NB4 (cell line): Measurements from ENCODE around the gene HERC4.
A peak's percentile ranks its signal among the peaks of the same experiment; 100 is the strongest.
"Not testable (repeated sequence)": the region's sequence is repeated elsewhere in the genome, so short reads cannot be mapped to it uniquely, and the experiment has no call there.

Experiments
- DNase-seq: peaks from one replicate; pipeline ENCODE4 v3.0.0; 2010; ENCODE audit warnings: low read depth
- H3K4me3 ChIP-seq: one replicate; pipeline ENCODE4 v1.5.1; 2011; ENCODE audit warnings: mild to moderate bottlenecking, low read depth, low read length, moderate library complexity
- CTCF ChIP-seq: IDR thresholded peaks from one replicate; pipeline ENCODE4 v1.5.1; 2012; ENCODE audit warnings: low read depth, low read length
- MAX ChIP-seq: IDR thresholded peaks from 2 replicates; pipeline ENCODE4 v1.6.1; 2011; ENCODE audit warnings: low read depth, low read length
- MYC ChIP-seq: IDR thresholded peaks from 2 replicates; pipeline ENCODE4 v1.6.1; 2011; ENCODE audit warnings: low read depth, low read length
- POLR2A ChIP-seq: IDR thresholded peaks from 2 replicates; pipeline ENCODE4 v1.6.1; 2011; ENCODE audit warnings: mild to moderate bottlenecking; ENCODE audit not compliant: insufficient read length; ENCODE audit errors: extremely low read depth

The HERC4 gene

GRCh38 chr10:68082872-68083271, 7.8 kb upstream of the HERC4 start:
- no peak for DNase-seq
- H3K4me3 ChIP-seq, result no peak overlapping the region
- 0 out of 2 replicates have a peak, but pooled peaks have one; percentile 43 for TF ChIP-seq MAX
- no peak for TF ChIP-seq MYC
- no peak for TF ChIP-seq POLR2A
- TF ChIP-seq CTCF, result no peak

- DNase-seq, result no peak
- H3K4me3 ChIP-seq, result no peak overlapping the region
- TF ChIP-seq MYC (no peak), POLR2A (no peak), CTCF (no peak), MAX (no peak)
These were observed 6.8 kb upstream of the HERC4 start for GRCh38 chr10:68081916-68082315.

DNA sequence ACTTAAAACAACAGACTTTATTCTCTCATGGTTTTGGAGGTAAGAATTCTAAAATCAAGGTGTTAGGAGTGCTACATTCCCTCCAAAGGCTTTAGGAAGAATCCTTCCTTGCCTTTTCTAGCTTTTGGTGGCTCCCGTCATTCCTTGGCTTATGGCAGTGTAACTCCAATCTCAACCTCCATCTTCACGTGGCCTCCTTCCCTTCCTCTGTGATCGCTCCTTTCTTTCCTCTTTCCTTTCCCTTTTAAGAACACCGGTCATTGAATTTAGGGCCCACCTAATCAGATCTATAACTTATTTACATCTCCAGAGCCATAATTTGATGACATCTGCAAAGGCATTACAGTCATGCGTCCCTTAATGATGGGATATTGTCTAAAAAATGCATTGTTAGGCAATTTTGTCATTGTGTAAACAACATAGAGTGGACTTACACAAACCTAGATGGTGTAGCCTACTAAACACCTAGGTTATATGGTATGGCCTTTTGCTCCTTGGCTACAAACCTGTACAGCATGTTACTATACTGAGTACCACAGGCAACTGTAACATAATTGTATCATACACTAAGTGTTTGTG, 5.9 kb upstream of the HERC4 start:
- no peak for DNase-seq
- TF ChIP-seq MAX, result no peak
- no peak overlapping the region for H3K4me3 ChIP-seq

DNA sequence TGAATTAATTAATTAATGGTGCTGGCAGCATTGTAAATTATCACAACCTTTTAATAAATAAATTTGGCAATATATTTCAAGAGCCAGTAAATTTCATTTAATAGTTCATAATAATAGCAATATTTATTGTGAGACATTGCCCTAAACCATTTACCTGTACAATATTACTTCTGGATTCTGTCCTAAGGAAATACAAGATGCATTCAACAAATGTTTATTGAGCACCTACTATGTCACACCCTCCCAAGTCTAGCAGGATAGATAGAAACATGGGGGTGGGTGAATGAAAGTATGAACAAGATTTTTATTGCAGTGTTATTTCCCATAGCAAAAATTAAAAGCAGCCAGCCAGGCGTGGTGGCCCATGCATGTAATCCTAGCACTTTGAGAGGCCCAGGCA, 4.4 kb upstream of the HERC4 start:
- TF ChIP-seq POLR2A (no peak), CTCF (no peak), MAX (no peak), MYC (no peak)
- no peak overlapping the region for H3K4me3 ChIP-seq
- no peak for DNase-seq

DNA sequence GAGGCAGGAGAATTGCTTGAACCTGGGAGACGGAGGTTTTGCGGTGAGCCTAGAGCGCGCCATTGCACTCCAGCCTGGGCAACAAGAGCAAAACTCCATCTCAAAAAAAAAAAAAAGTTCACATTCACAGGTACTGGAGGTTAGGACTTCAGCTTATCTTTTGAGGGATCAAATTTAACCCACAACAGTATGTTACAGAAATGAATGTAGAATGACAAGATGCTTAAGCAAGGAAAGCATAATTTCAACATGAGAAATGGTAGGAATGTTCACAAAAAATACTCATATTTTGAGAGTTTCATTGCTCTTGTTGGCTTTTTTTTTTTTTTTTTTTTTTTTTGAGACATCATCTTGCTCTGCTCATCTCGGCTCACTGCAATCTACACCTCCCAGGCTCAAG, 1.9 kb upstream of the HERC4 start:
- DNase-seq, result no peak
- TF ChIP-seq MYC (no peak), MAX (no peak)
- no peak overlapping the region for H3K4me3 ChIP-seq

DNA sequence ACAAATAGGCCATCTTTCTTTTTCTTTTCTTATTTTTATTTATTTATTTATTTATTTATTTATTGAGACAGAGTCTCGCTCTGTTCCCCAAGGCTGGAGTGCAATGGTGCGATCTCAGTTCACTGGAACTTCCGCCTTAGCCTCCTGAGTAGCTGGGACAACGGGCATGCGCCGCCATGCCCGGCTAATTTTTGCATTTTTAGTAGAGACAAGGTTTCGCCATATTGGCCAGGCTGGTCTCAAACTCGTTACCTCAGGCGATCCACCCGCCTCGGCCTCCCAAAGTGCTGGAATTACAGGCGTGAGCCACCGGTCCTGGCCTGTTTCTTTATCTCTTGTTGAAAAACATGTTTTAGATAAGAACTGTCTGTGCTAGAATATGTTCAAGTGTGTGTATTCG, 998 bp upstream of the HERC4 start:
- DNase-seq, H3K4me3 ChIP-seq: not testable (repeated sequence)

GRCh38 chr10:68075550-68076004, 494 bp upstream of the HERC4 start:
- TF ChIP-seq CTCF (no peak), POLR2A (no peak), MAX (no peak), MYC (no peak)
- H3K4me3 ChIP-seq, result peak overlapping the region; percentile 32

More at GRCh38 chr10:68075550-68076004, 494 bp upstream of the HERC4 start:
- DNase-seq, result peak; percentile 19
